Measurements from ENCODE around the gene TPRG1L. TPM values are rescaled to one million over a fixed set of nuclear protein-coding genes. Genes with fewer than 3 reads are reported as not detected.

TPRG1L gene
- total and polyA plus RNA-seq, 5 donors: 35.8 to 51.4 (median 46.6) TPM

GRCh38 chr1:3639397-3639911, 14.6 kb downstream of the TPRG1L start:
- H3K4me1 ChIP-seq (ENCODE audit: control insufficient read depth, insufficient read depth, low read length): no peaks in the 10 kb centered on the region
- no peaks in the 10 kb centered on the region for H3K9me3 ChIP-seq (ENCODE audit: control insufficient read depth, low read length)
- 92% methylated on average over 23 of the region's 23 CpGs for WGBS
- H3K4me3 ChIP-seq (ENCODE audit: low read length): no peak overlapping the region
- H3K27me3 ChIP-seq (ENCODE audit: control insufficient read depth, insufficient read depth): no peaks in the 10 kb centered on the region
- intact Hi-C loops (cut with DNase I): no loop called here
- ATAC-seq (peak in 1 of 2 donors; percentile 23), DNase-seq (peak in 1 of 3 donors; percentile 42)
- no peak overlapping the region for H3K27ac ChIP-seq (ENCODE audit: low read length)

- no peak overlapping the region for H3K27ac ChIP-seq (ENCODE audit: low read length)
- H3K4me3 ChIP-seq (ENCODE audit: low read length): no peak overlapping the region
- intact Hi-C loops (cut with DNase I): no loop called here
- H3K9me3 ChIP-seq (ENCODE audit: control insufficient read depth, low read length): no peaks in the 10 kb centered on the region
- no peaks in the 10 kb centered on the region for H3K4me1 ChIP-seq (ENCODE audit: control insufficient read depth, insufficient read depth, low read length)
- 90% methylated on average over 36 of the region's 36 CpGs for WGBS
- DNase-seq: no peak
- H3K27me3 ChIP-seq (ENCODE audit: control insufficient read depth, insufficient read depth): no peaks in the 10 kb centered on the region
- ATAC-seq: no peak
These were observed 15.5 kb downstream of the TPRG1L start for GRCh38 chr1:3640121-3640837.

- 92% methylated on average over 26 of the region's 26 CpGs for WGBS
- Histone ChIP-seq H3K27ac (ENCODE audit: low read length) (no peak overlapping the region), H3K9me3 (ENCODE audit: control insufficient read depth, low read length) (no peaks in the 10 kb centered on the region), H3K4me3 (ENCODE audit: low read length) (no peak overlapping the region), H3K27me3 (ENCODE audit: control insufficient read depth, insufficient read depth) (no peaks in the 10 kb centered on the region), H3K4me1 (ENCODE audit: control insufficient read depth, insufficient read depth, low read length) (no peaks in the 10 kb centered on the region)
- DNase-seq (no peak), ATAC-seq (no peak)
- intact Hi-C loops (cut with DNase I): no loop called here
These were observed 16.4 kb downstream of the TPRG1L start for GRCh38 chr1:3641046-3641760.

- Histone ChIP-seq H3K27me3 (ENCODE audit: control insufficient read depth, insufficient read depth) (no peaks in the 10 kb centered on the region), H3K9me3 (ENCODE audit: control insufficient read depth, low read length) (no peaks in the 10 kb centered on the region), H3K4me1 (ENCODE audit: control insufficient read depth, insufficient read depth, low read length) (no peaks in the 10 kb centered on the region), H3K27ac (ENCODE audit: low read length) (no peak overlapping the region), H3K4me3 (ENCODE audit: low read length) (no peak overlapping the region)
- intact Hi-C loops (cut with DNase I): no loop called here
- 95% methylated on average over 11 of the region's 11 CpGs for WGBS
- ATAC-seq: no peak
- no peak for DNase-seq
These were observed 17.0 kb downstream of the TPRG1L start for GRCh38 chr1:3641816-3642215.

GRCh38 chr1:3642919-3643675, 18.3 kb downstream of the TPRG1L start:
- WGBS: 86% methylated on average over 41 of the region's 43 CpGs
- no peak for DNase-seq
- Histone ChIP-seq H3K4me3 (ENCODE audit: low read length) (no peak overlapping the region), H3K27me3 (ENCODE audit: control insufficient read depth, insufficient read depth) (no peaks in the 10 kb centered on the region), H3K4me1 (ENCODE audit: control insufficient read depth, insufficient read depth, low read length) (no peaks in the 10 kb centered on the region), H3K27ac (ENCODE audit: low read length) (no peak overlapping the region), H3K9me3 (ENCODE audit: control insufficient read depth, low read length) (no peaks in the 10 kb centered on the region)
- ATAC-seq: no peak
- intact Hi-C loops (cut with DNase I): no loop called here

GRCh38 chr1:3644273-3644672, 19.5 kb downstream of the TPRG1L start:
- H3K27me3 ChIP-seq (ENCODE audit: control insufficient read depth, insufficient read depth): no peaks in the 10 kb centered on the region
- H3K9me3 ChIP-seq (ENCODE audit: control insufficient read depth, low read length): no peaks in the 10 kb centered on the region
- DNase-seq (no peak), ATAC-seq (no peak)
- 92% methylated on average over 19 of the region's 25 CpGs for WGBS
- H3K27ac ChIP-seq (ENCODE audit: low read length): no peak overlapping the region
- no peaks in the 10 kb centered on the region for H3K4me1 ChIP-seq (ENCODE audit: control insufficient read depth, insufficient read depth, low read length)
- no peak overlapping the region for H3K4me3 ChIP-seq (ENCODE audit: low read length)
- intact Hi-C loops (cut with DNase I): no loop called here

GRCh38 chr1:3645247-3645646, 20.4 kb downstream of the TPRG1L start:
- intact Hi-C loops (cut with DNase I): no loop called here
- H3K4me1 ChIP-seq (ENCODE audit: control insufficient read depth, insufficient read depth, low read length): no peaks in the 10 kb centered on the region
- no peak overlapping the region for H3K27ac ChIP-seq (ENCODE audit: low read length)
- 95% methylated on average over 43 of the region's 43 CpGs for WGBS
- ATAC-seq: no peak
- no peaks in the 10 kb centered on the region for H3K27me3 ChIP-seq (ENCODE audit: control insufficient read depth, insufficient read depth)
- no peaks in the 10 kb centered on the region for H3K9me3 ChIP-seq (ENCODE audit: control insufficient read depth, low read length)
- no peak overlapping the region for H3K4me3 ChIP-seq (ENCODE audit: low read length)
- no peak for DNase-seq

- ATAC-seq: no peak
- WGBS: 94% methylated on average over 27 of the region's 27 CpGs
- no peak for DNase-seq
- no peaks in the 10 kb centered on the region for H3K4me1 ChIP-seq (ENCODE audit: control insufficient read depth, insufficient read depth, low read length)
- H3K4me3 ChIP-seq (ENCODE audit: low read length): no peak overlapping the region
- no peaks in the 10 kb centered on the region for H3K9me3 ChIP-seq (ENCODE audit: control insufficient read depth, low read length)
- H3K27ac ChIP-seq (ENCODE audit: low read length): no peak overlapping the region
- intact Hi-C loops (cut with DNase I): no loop called here
- no peaks in the 10 kb centered on the region for H3K27me3 ChIP-seq (ENCODE audit: control insufficient read depth, insufficient read depth)
These were observed 21.0 kb downstream of the TPRG1L start for GRCh38 chr1:3645666-3646355.

- Histone ChIP-seq H3K9me3 (ENCODE audit: control insufficient read depth, low read length) (no peaks in the 10 kb centered on the region), H3K27ac (ENCODE audit: low read length) (no peak overlapping the region), H3K4me1 (ENCODE audit: control insufficient read depth, insufficient read depth, low read length) (no peaks in the 10 kb centered on the region), H3K27me3 (ENCODE audit: control insufficient read depth, insufficient read depth) (no peaks in the 10 kb centered on the region), H3K4me3 (ENCODE audit: low read length) (no peak overlapping the region)
- ATAC-seq: no peak
- intact Hi-C loops (cut with DNase I): no loop called here
- DNase-seq: no peak
- WGBS: 93% methylated on average over 20 of the region's 20 CpGs
These were observed 21.8 kb downstream of the TPRG1L start for GRCh38 chr1:3646596-3646995.

- Histone ChIP-seq H3K9me3 (ENCODE audit: control insufficient read depth, low read length) (no peaks in the 10 kb centered on the region), H3K27ac (ENCODE audit: low read length) (peak within 1 kb of the TSS; percentile 48), H3K4me1 (ENCODE audit: control insufficient read depth, insufficient read depth, low read length) (no peaks in the 10 kb centered on the region), H3K27me3 (ENCODE audit: control insufficient read depth, insufficient read depth) (no peaks in the 10 kb centered on the region), H3K4me3 (ENCODE audit: low read length) (peak within 1 kb of the TSS; percentile 78)
- ATAC-seq: peak; percentile 92 to 94
- intact Hi-C loops (cut with DNase I): no loop called here
- DNase-seq: peak; percentile 92 to 97 (median 95)
- WGBS: 3% methylated on average over 60 of the region's 60 CpGs
These were observed 24.8 kb downstream of the TPRG1L start, which contains the start of gene WRAP73 for GRCh38 chr1:3649342-3650247. TSS of gene WRAP73 (minus strand) at chr1:3650103. CDS start at chr1:3649999, 104 bp downstream.
